SJCRH30 (cell line): ENCODE data around the gene SCARF2. TPM values are rescaled to one million over a fixed set of nuclear protein-coding genes. Genes with fewer than 3 reads are reported as not detected.
"Not testable (repeated sequence)": the region's sequence is repeated elsewhere in the genome, so short reads cannot be mapped to it uniquely, and the experiment has no call there.

Experiments used
- DNase-seq, 2 experiments: peaks; one replicate each; pipeline ENCODE4 v3.0.0-alpha.2; 2015 to 2020
- H3K27ac ChIP-seq: fragments of 250-450 bp; sonication (Bioruptor Pico); 2 replicates; pipeline ENCODE4 v1.5.1; 2020; ENCODE audit warnings: mild to moderate bottlenecking, moderate library complexity
- H3K27me3 ChIP-seq: fragments of 250-450 bp; sonication (Bioruptor Pico); 2 replicates; pipeline ENCODE4 v1.5.1; 2020; ENCODE audit warnings: mild to moderate bottlenecking, moderate library complexity
- H3K36me3 ChIP-seq: fragments of 250-450 bp; sonication (Bioruptor Pico); 2 replicates; pipeline ENCODE4 v1.5.1; 2020; ENCODE audit warnings: mild to moderate bottlenecking, moderate library complexity
- H3K4me1 ChIP-seq: fragments of 250-450 bp; sonication (Bioruptor Pico); 2 replicates; pipeline ENCODE4 v1.5.1; 2020; ENCODE audit warnings: mild to moderate bottlenecking, moderate library complexity
- H3K4me3 ChIP-seq: fragments of 250-450 bp; sonication (Bioruptor Pico); 2 replicates; pipeline ENCODE4 v1.5.1; 2020; ENCODE audit warnings: mild to moderate bottlenecking, moderate library complexity
- H3K9me3 ChIP-seq: fragments of 250-450 bp; sonication (Bioruptor Pico); replicated peaks from 2 replicates; pipeline ENCODE4 v1.5.1; 2020; ENCODE audit warnings: mild to moderate bottlenecking, moderate library complexity
- total RNA-seq: library from RNA; depleted of rRNA; stranded (reverse); fragments of >200 nt; shearing (Covaris generic); gene quantifications from 2 replicates; pipeline ENCODE4 v1.2.3, GENCODE V29; 2014

The SCARF2 gene
- total RNA-seq, 1 experiment from 2014 or later, result 12.9 TPM

DNA sequence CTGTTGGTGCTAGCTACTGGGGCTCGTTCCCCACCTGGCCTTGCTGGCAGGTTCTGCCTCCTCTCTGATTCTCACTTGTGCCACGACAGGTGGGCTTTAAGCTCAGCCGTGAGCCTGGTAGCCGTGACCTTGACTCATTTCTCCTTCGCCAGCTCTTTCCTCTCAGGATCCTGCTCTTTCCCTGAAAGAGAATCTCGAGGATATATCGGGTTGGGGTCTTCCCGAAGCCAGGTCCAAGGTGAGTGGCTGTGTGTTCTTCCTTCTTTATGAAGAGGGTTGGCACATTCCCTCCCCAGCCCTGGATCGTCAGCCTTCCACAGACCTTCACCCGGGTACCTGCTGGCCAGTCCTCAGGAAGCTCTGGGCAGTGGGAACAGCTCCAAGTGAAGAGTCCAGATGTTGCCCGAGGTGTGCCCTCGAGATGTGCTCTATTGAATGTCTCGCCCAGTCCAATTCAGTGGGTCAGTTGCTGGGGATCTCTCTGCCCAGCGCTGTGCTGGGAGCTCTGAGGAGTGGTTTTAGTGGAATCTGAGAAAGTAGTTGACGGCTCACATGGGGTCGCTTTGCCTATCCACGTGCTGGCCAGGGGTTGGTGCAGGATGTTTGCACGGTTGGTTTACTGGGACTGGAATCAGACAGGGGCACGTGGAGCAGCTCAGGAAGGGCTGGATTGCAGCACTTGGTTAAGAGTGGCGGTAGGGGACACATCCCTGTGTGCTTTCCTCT, 42.3 kb downstream of the SCARF2 start:
- H3K36me3 ChIP-seq, result no peaks in the 10 kb centered on the region
- no peaks in the 10 kb centered on the region for H3K27me3 ChIP-seq
- no peak for DNase-seq
- H3K4me1 ChIP-seq, result 0 out of 2 replicates have a peak, but pooled peaks cover 3% of the 10 kb centered on the region
- no peak overlapping the region for H3K27ac ChIP-seq
- peak overlapping the region; percentile 73 for H3K4me3 ChIP-seq
- no peaks in the 10 kb centered on the region for H3K9me3 ChIP-seq

DNA sequence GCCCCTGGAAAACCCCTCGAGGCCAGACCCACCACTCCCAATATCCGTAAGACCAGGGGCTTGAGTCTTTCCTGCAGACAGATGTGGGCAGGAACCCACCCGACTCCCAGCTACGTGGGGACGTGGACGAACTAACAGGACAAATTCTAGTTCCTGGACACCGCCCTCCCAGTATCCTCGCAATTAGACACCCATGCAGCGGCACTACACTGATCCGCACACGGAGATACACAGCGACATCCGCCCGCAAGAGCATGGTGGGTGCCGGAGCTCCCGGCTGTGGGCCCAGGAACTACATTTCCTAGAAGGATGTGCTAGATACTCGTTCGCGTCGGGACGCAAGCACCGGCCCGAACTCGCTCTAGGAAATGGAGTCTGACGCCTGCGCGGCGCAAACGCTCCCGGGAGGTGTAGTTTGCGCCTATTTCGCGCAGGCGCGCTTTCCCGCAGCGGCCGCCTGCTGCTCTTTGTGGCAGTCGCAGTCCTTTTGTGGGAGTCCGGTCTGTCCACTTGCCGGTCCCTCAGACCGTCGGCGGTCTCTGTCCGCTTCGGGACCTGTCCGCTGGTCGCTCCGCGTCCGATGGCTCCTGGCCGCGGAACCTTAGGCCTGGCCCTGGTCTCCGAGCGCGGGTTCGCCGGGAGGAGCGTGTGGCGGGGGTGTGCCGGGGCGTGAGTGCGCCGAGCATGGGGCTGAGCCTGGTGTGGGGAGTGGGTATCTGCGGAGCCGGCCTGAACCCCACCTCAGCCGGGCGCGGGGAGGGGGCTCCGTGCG, 43.7 kb downstream of the SCARF2 start, which contains the start of gene ZNF74:
Gene ZNF74, plus strand, starts transcription at position 447 of the 772 bp plus-strand sequence. CDS start 478 bp downstream, outside the sequence.
- peak; percentile 91 to 94 for DNase-seq
- H3K27ac ChIP-seq, result peak within 1 kb of the TSS; percentile 55
- H3K4me1 ChIP-seq, result 0 out of 2 replicates have a peak, but pooled peaks cover 3% of the 10 kb centered on the region
- H3K4me3 ChIP-seq, result peak within 1 kb of the TSS; percentile 73
- H3K27me3 ChIP-seq, result no peaks in the 10 kb centered on the region
- no peaks in the 10 kb centered on the region for H3K9me3 ChIP-seq
- H3K36me3 ChIP-seq, result no peaks in the 10 kb centered on the region

DNA sequence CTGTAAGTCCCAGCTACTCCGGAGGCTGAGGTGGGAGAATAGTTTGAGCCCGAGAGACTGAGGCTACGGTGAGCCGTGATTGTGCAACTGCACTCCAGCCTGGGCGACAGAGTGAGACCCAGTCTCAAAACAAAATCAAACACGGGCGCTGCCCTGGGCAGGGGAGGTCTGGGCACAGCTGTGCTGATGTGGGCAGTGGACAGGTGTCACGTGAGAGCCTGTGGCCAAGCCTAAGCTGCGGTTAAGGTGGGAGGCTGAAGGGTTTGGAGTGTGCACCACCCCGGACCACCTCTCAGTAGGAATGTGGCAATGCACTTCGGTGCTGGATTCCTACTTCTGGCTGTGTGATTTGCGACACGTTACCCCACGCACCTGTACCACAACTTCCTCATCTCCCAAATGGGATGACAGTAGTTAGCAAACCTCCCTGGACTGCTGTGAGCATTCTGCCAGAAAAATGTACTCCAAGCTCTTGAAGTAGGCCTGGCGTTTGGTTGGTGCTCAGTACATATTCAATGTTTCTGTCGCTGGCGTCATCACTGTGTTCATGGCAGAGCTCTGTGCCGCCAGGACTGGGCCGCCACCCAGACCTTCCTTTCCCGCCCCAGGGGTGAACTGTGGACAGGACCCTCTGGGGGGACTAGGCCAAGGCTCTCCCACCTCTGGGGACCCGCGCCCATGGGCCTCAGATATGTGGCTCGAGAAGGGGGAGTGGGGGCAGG, 44.5 kb downstream of the SCARF2 start:
- Histone ChIP-seq H3K36me3 (no peaks in the 10 kb centered on the region), H3K4me3 (peak overlapping the region; percentile 73), H3K27me3 (no peaks in the 10 kb centered on the region), H3K27ac (peak overlapping the region; percentile 55), H3K4me1 (0 out of 2 replicates have a peak, but pooled peaks cover 3% of the 10 kb centered on the region), H3K9me3 (no peaks in the 10 kb centered on the region)
- DNase-seq, result no peak

DNA sequence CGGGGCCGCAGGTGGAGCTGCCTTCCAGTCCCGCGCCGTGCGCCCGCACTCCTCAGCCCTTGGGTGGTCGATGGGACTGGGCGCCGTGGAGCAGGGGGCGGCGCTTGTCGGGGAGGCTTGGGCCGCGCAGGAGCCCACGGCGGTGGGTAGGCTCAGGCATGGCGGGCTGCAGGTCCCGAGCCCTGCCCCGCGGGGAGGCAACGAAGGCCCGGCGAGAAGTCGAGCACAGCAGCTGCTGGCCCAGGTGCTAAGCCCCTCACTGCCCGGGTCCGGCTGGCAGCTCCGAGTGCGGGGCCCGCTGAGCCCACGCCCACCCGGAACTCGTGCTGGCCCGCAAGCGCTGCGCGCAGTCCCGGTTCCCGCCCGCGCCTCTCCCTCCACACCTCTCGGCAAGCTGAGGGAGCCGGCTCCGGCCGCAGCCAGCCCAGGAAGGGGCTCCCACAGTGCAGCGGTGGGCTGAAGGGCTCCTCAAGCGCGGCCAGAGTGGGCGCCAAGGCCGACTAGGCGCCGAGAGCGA, 45.2 kb downstream of the SCARF2 start:
- not testable (repeated sequence) for H3K27me3 ChIP-seq, H3K4me1 ChIP-seq, H3K9me3 ChIP-seq, DNase-seq, H3K27ac ChIP-seq, H3K4me3 ChIP-seq, H3K36me3 ChIP-seq

DNA sequence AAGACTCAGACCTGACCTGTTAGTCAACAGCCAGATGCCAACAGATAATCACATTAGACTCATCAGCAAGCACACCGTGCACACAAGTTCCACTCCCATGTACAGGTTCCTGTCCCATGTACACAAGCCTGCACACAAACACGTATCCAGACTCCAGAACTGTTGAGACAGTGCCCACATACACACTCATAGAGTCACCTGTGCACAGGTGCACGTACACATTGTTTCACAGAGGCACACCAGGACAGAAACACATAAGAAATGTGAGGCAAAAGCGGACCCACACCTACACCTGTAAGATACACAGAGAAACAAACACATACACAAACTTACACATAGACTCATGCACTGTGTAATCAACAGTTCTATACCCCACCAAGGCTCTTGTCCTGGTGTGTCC, 46.4 kb downstream of the SCARF2 start:
- Histone ChIP-seq H3K27me3 (no peaks in the 10 kb centered on the region), H3K9me3 (no peaks in the 10 kb centered on the region), H3K4me1 (0 out of 2 replicates have a peak, but pooled peaks cover 3% of the 10 kb centered on the region), H3K4me3 (no peak overlapping the region), H3K36me3 (no peaks in the 10 kb centered on the region), H3K27ac (no peak overlapping the region)
- no peak for DNase-seq

DNA sequence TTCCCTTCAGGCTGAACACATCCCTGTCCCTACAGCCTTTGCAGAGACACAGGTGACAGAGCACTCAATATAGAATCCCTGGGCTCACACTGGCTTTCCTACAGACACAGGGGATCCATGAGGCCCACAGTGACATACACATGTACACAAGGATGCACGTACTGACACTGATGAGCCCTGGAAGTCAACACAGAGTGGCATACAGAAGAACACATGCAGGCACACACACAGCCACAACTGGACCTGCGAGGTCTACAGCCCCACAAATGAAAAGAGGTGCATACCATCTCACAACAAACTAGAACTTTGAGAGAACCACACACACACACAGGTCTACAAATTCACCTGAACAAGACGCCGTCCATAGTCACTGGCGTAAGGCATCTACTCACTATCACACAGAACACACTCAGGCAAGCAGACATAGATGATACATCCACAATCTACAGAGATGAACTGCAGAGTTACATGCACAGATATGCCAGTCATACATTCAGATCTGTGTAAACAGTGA, 47.2 kb downstream of the SCARF2 start:
- Histone ChIP-seq H3K9me3 (no peaks in the 10 kb centered on the region), H3K36me3 (no peaks in the 10 kb centered on the region), H3K27me3 (no peaks in the 10 kb centered on the region), H3K4me3 (no peak overlapping the region), H3K4me1 (0 out of 2 replicates have a peak, but pooled peaks cover 3% of the 10 kb centered on the region), H3K27ac (no peak overlapping the region)
- DNase-seq, result no peak

DNA sequence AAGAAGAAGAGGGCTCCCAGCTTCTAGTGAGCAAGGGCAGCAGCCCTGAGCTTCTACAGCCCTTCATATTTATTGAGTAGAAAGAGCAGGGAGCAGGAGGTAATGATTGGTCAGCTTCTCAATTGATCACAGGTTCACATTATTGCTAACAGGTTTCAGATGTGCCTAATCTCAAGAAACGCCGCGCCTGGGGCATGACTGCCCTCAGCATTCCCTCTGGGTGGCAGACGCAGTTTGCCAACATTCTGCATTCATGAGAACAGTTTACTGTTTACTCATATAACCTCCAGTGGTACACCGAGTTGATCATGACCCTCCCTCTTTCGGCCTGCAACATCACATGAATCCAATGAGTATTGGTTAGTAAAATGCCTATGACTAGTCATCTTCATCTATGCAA, 48.3 kb downstream of the SCARF2 start:
- H3K4me3 ChIP-seq, result no peak overlapping the region
- H3K27ac ChIP-seq, result no peak overlapping the region
- H3K9me3 ChIP-seq, result no peaks in the 10 kb centered on the region
- DNase-seq, result no peak
- no peaks in the 10 kb centered on the region for H3K36me3 ChIP-seq
- no peaks in the 10 kb centered on the region for H3K4me1 ChIP-seq
- no peaks in the 10 kb centered on the region for H3K27me3 ChIP-seq

DNA sequence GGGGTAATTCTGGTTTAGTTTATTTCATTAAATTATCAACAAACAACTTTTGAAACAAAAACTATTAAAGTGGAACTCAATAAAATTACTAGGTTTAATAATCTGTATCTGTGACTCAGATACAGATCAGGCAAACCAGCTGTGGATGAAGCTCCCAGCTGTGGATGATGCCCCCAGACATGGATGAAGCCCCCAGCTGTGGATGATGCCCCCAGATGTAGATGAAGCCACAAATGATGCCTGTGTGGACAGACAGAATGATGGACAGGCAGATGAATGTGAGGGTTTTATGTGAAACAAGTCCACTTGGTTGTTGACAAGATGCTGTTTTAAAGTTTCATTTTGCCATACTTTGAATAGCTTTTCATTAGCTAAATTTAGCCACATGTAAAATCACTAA, 49.4 kb downstream of the SCARF2 start:
- Histone ChIP-seq H3K27me3 (no peaks in the 10 kb centered on the region), H3K27ac (no peak overlapping the region), H3K9me3 (no peaks in the 10 kb centered on the region), H3K4me3 (no peak overlapping the region), H3K4me1 (no peaks in the 10 kb centered on the region), H3K36me3 (no peaks in the 10 kb centered on the region)
- no peak for DNase-seq

DNA sequence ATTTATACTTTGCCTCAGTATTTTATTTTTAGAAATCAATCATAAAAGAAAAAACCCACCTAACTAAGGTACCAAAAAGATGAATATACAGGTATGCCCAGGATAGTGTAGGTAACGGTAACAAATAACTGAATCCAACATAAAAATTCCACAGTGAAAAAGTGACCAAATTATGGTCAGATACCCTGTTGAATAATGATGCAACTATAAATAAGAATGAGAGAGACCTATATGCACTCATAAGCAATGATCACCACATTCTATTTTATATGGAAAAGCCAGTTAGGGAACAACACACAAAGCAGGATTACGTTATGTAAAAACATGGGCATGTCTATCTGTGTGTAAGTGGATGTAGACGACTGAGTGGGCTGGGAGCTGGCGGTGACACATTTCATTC, 50.7 kb downstream of the SCARF2 start:
- no peaks in the 10 kb centered on the region for H3K4me1 ChIP-seq
- DNase-seq, result no peak
- no peaks in the 10 kb centered on the region for H3K27me3 ChIP-seq
- H3K4me3 ChIP-seq, result no peak overlapping the region
- H3K27ac ChIP-seq, result no peak overlapping the region
- H3K36me3 ChIP-seq, result no peaks in the 10 kb centered on the region
- no peaks in the 10 kb centered on the region for H3K9me3 ChIP-seq

DNA sequence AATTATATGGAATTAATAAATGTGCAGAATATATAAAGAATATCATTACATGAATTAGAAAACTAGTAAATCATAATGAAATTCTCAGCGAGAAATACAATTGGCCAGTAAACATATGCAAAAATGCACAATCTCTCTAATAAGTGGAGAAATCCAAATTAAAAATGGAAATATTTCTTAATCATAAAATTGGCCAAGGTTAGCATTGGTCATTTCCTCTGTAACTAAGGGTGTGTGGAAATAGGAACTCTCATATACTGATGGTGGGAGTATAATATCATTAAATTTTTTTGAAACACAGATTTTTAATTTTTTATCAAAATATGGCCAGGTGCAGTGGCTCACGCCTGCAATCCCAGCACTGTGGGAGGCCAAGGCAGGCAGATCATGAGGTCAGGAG, 51.3 kb downstream of the SCARF2 start:
- H3K27ac ChIP-seq, result no peak overlapping the region
- no peak overlapping the region for H3K4me3 ChIP-seq
- H3K9me3 ChIP-seq, result no peaks in the 10 kb centered on the region
- DNase-seq, result no peak
- H3K4me1 ChIP-seq, result no peaks in the 10 kb centered on the region
- no peaks in the 10 kb centered on the region for H3K27me3 ChIP-seq
- H3K36me3 ChIP-seq, result no peaks in the 10 kb centered on the region

DNA sequence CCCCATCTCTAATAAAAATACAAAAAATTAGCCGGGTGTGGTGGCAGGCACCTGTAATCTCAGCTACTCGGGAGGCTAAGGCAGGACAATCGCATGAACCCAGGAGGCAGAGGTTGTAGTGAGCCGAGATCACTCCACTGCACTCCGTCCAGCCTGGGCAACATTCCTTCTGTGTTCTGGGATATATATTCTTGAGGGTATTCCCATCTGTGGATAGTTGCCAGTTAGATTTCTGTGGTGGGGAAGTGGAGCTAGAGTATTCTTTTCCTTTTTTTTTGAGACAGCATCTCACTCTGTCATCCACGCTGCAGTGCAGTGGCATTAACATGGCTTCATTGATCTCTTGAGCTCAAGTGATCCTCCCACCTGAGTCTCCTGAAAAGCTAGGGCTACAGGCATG, 52.8 kb downstream of the SCARF2 start:
- H3K27ac ChIP-seq, result no peak overlapping the region
- DNase-seq, result no peak
- no peaks in the 10 kb centered on the region for H3K9me3 ChIP-seq
- H3K27me3 ChIP-seq, result no peaks in the 10 kb centered on the region
- H3K4me3 ChIP-seq, result no peak overlapping the region
- no peaks in the 10 kb centered on the region for H3K36me3 ChIP-seq
- no peaks in the 10 kb centered on the region for H3K4me1 ChIP-seq

DNA sequence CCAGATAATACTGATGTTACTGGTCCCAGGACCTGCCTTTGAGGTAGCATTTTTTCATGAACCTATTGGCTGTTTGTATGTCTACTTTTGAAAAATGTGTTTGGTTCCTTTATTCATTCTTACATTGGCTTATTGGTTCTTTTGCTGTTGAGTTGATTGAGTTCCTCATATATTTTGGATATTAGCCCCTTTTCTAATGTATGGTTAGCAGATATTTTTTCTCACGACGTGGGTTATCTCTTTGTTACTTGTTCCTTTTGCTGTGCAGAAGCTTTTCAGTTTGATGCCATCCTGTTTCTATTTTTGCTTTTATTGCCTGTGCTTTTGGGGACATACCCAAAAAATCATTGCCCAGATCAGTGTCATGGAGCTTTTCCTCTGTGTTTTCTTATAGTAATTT, 53.5 kb downstream of the SCARF2 start:
- Histone ChIP-seq H3K4me3 (no peak overlapping the region), H3K27me3 (no peaks in the 10 kb centered on the region), H3K9me3 (no peaks in the 10 kb centered on the region), H3K4me1 (no peaks in the 10 kb centered on the region), H3K36me3 (no peaks in the 10 kb centered on the region), H3K27ac (no peak overlapping the region)
- no peak for DNase-seq

DNA sequence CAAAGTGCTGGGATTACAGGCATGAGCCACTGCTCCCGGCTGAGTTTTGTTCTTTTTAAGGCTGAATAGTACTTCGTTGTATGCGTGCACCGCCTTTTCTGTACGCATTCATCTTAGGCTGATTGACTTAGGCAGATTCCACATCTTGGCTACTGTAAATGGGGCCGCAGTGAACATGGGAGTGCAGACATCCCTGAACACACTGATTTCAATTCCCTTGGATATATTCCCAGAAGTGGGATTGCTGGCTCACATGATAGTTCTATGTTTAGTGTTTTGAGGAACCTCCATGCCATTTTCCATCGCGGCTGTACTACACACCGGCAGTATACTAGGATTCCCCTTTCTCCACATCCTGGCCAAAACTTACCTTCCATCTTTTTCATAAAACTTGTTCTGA, 54.1 kb downstream of the SCARF2 start:
- H3K27me3 ChIP-seq, result no peaks in the 10 kb centered on the region
- DNase-seq, result no peak
- H3K9me3 ChIP-seq, result no peaks in the 10 kb centered on the region
- no peak overlapping the region for H3K27ac ChIP-seq
- no peaks in the 10 kb centered on the region for H3K4me1 ChIP-seq
- no peak overlapping the region for H3K4me3 ChIP-seq
- H3K36me3 ChIP-seq, result no peaks in the 10 kb centered on the region

DNA sequence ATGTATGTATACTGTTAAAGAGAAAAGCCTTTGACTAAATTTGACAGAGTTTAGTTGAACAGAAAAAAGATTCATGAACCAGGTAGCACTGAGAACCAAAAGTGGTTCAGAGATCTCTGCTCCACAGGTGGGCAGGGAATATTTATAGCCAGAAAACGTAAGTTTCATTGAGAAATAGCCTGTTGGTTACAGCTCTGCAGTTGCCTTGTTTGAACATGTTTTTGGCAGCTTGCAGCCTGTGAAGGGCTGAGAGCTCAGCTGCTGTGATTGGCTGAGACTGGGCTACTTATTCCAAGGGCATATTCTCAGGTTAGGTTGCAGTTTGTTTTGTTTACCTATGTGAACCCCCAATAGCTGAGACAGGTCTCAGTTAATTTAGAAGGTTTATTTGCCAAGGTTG, 57.1 kb downstream of the SCARF2 start:
- no peak overlapping the region for H3K4me3 ChIP-seq
- H3K36me3 ChIP-seq, result no peaks in the 10 kb centered on the region
- no peaks in the 10 kb centered on the region for H3K4me1 ChIP-seq
- H3K27ac ChIP-seq, result no peak overlapping the region
- H3K27me3 ChIP-seq, result no peaks in the 10 kb centered on the region
- H3K9me3 ChIP-seq, result no peaks in the 10 kb centered on the region
- no peak for DNase-seq

DNA sequence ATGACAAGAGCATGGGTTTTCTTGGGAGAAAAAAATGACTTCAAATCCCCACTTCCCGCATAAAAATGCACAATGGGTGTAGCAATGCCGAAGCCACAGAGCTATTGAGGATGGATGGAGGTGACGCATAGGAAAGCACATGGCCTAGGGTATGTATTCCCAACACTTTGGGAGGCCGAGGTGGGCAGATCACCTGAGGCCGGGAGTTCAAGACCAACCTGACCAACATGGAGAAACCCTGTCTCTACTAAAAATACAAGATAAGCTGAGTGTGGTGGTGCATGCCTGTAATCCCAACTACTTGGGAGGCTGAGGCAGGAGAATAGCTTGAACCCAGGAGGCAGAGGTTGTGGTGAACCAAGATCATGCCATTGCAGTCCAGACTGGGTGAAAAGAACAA, 58.9 kb downstream of the SCARF2 start:
- not testable (repeated sequence) for H3K4me1 ChIP-seq, H3K36me3 ChIP-seq, H3K27ac ChIP-seq, H3K27me3 ChIP-seq, DNase-seq, H3K4me3 ChIP-seq, H3K9me3 ChIP-seq
